ENCODE data around the gene PLA2G12B.
"Not testable (repeated sequence)": the region's sequence is repeated elsewhere in the genome, so short reads cannot be mapped to it uniquely, and the experiment has no call there.

PLA2G12B gene

GRCh38 chr10:72935361-72935760 lies 19.2 kb downstream of the PLA2G12B start:
- DNase-seq: peak; percentile 46

GRCh38 chr10:72932259-72933015 lies 22.2 kb downstream of the PLA2G12B start:
- no peak for DNase-seq

GRCh38 chr10:72930276-72930675 lies 24.3 kb downstream of the PLA2G12B start:
- DNase-seq: no peak

DNA sequence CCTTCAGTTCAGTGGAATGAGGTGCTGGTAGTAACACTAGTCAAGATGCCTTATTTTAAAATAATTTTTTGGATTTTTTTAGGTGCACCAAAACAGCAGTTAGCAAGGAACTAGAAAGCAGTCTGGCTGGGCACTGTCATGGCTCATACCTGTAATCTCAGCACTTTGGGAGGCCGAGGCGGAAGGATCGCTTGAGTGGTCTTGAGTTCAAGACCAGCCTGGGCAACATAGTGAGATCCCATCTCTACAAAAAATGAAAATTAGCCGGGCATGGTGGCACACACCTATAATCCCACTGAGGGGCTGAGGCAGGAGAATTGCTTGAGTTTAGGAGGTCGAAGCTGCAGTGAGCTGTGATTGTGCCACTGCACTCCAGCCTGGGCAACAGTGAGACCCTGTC lies 25.8 kb downstream of the PLA2G12B start:
- DNase-seq: no peak

- DNase-seq: no peak
These were observed 27.1 kb downstream of the PLA2G12B start for GRCh38 chr10:72927485-72927884.

- DNase-seq: no peak
These were observed 28.6 kb downstream of the PLA2G12B start for GRCh38 chr10:72925951-72926465.

DNA sequence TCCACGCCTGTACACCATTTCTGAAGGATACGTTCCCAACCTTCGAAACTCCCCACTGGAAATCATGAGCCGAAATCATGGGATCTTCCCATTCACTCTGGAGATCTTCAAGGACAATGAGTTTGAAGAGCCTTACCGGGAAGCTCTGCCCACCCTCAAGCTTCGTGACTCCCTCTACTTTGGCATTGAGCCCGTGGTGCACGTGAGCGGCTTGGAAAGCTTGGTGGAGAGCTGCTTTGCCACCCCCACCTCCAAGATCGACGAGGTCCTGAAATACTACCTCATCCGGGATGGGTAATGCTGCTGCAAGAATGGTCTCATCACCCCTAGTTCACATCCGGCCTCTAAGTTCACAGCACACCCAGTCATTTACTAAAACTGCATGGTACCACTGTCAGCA lies 30.3 kb downstream of the PLA2G12B start:
- DNase-seq: no peak

GRCh38 chr10:72921147-72921683 lies 33.4 kb downstream of the PLA2G12B start:
- not testable (repeated sequence) for DNase-seq

GRCh38 chr10:72918352-72918751 lies 36.3 kb downstream of the PLA2G12B start:
- no peak for DNase-seq

DNA sequence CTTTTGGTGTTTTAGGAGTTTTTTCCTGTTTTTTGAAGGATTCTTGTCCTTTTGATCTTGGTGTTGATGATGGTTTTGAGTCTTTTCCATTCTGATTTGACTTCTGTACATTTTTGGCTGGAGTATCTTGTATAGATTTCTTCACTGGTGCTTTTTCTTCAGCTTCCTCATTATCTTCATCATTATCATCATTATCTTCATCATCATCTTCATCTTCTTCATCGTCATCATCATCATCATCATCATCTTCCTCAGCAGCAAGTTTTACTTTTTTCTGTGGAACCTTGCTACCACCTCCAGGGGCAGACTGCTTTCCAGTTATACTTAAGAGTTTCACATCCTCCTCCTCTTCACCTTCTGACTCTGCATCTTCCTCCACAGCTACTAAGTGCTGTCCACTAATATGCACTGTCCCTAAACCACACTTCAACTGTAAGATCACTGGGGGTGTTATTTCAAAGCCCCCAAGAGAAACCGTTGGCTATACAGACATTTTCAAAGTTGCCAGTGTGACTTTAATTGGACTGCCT lies 36.7 kb downstream of the PLA2G12B start:
- not testable (repeated sequence) for DNase-seq

DNA sequence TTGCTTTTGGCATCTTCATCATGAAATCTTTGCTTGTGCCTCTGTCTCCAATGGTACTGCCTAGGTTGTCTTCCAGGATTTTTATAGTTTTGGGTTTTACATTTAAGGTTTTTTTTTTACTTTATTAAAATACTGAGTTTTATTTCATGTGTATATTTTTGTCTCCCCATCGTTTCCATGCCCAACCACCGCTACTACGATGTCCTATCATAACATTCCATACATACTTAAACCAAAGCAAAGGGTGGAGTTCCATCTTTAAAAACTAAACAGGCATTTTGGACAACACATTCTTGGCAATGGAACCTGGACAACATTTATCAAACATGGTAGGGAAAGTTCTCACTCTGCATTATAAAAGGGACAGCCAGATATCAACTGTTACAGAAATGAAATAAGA lies 37.4 kb downstream of the PLA2G12B start:
- peak; percentile 56 for DNase-seq

GRCh38 chr10:72913287-72913686 lies 41.3 kb downstream of the PLA2G12B start:
- DNase-seq: no peak

DNA sequence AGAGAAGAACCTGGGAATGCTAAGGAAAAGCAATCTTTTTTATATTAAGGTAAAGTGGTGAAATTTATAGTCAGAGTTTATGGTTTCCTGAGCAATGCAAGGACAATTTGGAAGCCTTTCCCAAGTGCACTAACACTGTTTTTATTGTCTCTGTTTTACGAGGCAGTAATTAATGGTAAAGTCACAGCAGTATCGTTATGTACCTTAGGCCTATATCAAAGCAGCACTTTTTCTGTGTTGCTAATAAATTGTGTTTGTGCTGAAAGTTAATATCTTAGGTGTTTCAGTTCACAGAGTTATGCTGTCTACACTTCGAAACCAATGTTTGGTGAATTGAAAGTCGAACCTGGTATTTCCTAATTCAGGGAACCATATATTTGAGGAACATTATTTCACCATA lies 41.9 kb downstream of the PLA2G12B start:
- DNase-seq: no peak

DNA sequence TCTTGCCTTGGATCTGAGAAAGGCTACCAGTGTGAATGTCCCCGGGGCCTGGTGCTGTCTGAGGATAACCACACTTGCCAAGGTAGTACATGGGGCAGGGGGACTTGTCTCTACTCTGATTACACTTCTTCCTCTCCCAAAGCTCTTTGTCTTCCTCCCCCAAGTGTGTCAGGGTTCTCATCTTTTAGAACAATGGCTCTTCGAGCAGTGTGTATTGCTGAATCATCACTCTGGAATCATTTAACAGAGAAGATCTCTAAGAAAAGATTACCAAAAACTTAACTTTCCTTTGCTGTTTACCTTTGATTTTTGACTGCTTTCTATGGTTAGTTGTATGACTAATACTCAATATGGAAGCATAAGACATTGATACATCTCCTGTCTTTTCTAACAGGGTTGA lies 42.8 kb downstream of the PLA2G12B start:
- no peak for DNase-seq

DNA sequence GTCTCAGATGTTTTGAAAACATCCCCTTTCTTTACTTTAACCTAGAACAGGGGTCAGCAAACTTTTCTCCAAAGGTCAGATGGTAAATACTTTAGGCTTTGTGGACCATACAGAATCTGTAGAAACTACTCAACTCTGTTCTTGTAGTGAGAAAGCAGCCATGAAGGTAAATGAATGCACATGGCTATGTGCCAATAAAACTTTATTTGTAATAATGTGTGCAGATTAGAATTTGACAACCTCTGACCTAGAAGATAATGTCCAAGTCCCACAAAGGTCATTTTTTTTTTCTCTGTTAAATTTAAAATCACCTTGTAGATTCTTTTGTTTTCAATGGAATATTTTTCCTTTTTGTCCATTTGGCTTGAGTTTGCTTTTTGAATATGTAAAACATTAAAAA lies 43.9 kb downstream of the PLA2G12B start:
- no peak for DNase-seq

GRCh38 chr10:72906446-72906845 lies 48.2 kb downstream of the PLA2G12B start:
- DNase-seq: no peak

DNA sequence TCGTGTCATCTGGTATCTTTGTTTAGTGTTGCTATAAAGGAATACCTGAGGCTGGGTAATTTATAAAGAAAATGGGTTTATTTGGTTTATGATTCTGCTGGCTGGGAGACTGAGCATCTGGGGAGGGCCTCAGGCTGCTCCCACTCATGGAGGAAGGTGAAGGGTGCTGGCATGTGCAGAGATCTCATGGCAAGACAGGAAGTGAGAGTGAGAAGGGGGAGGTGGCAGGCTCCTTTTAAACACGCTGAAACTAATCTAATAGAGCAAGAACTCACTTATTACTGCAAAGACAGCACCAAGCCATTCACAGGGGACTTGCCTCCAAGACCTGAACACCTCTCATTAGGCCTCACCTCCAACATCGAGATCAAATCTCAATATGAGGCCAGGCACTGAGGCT lies 49.8 kb downstream of the PLA2G12B start:
- no peak for DNase-seq

DNA sequence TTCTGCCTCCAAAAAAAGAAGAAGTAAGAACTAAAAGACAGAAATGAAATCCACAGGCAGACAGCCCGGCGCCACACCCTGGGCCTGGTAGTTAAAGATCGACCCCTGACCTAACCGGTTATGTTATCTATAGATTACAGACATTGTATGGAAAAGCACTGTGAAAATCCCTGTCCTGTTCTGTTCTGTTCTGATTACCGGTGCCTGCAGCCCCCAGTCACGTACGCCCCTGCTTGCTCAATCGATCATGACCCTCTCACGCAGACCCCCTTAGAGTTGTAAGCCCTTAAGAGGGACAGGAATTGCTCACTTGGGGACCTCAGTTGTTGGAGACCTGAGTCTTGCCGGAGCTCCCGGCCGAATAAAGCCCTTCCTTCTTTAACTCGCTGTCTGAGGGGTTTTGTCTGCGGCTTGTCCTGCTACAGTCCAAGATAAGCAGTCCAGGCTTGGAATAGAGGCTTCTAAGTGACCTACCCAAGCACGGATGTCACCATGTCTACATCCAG lies 50.6 kb downstream of the PLA2G12B start:
- DNase-seq: not testable (repeated sequence)

- no peak for DNase-seq
These were observed 55.1 kb downstream of the PLA2G12B start for GRCh38 chr10:72899545-72899944.

GRCh38 chr10:72898616-72899015 lies 56.0 kb downstream of the PLA2G12B start:
- no peak for DNase-seq

- no peak for DNase-seq
These were observed 59.3 kb downstream of the PLA2G12B start for GRCh38 chr10:72895236-72895850.

DNA sequence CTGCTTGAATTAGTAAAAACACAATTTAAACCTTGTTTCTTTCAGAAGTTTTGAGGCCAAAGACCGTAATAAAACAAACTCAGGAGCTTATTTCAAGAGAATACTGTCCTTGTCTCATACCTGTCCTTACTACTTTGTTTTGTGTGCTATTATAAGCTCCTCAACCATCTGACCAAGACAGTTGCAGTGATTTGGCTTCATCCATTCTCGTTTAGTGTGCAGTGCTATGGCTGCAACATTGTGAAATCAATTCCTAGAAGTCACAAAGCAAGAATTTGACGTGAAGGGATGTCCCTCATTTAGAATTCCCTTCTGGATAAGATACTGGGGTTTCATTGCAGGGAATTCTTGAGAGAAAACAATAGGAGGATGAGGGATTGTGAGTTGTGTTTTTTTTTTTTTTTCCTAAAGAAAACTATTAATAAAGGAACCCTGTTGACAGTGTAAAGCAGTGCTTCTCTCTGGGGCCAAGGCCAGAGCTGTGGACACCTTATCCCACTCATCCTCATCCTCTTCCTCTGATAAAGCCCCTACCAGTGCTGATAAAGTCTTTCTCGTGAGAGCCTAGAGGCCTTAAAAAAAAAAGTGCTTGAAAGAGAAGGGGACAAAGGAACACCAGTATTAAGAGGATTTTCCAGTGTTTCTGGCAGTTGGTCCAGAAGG lies 61.3 kb downstream of the PLA2G12B start, which contains the start of gene OIT3:
Gene OIT3, plus strand, starts transcription at position 604 of the 663 bp plus-strand sequence. CDS start 60 bp downstream, outside the sequence.
- no peak for DNase-seq

- DNase-seq: no peak
These were observed 64.5 kb downstream of the PLA2G12B start for GRCh38 chr10:72890086-72890485.

Measured in fibroblast of skin of back (primary cell).